ENCODE measurements around the gene SPRY1. TPM values are rescaled to one million over a fixed set of nuclear protein-coding genes. Genes with fewer than 3 reads are reported as not detected.

SPRY1 gene
- total and polyA plus RNA-seq, 9 of the 15 experiments (the other 6 are each of a cell fraction or from before 2014, with no cell fraction given) = 0.18 to 1.9 (median 0.45) TPM; not detected in 1

- in situ Hi-C loops (cut with MboI) (loop anchor here (25.0 kb wide), 1 partner anchor 899 kb away; no protein-coding TSS in a partner anchor), intact Hi-C loops (cut with micrococcal nuclease) (no loop called here)
- H3K9me3 ChIP-seq (replicated peaks; ENCODE audit: control insufficient read depth, insufficient read depth, low read depth, low read length) = no peaks in the 10 kb centered on the region
- TF ChIP-seq MTF1 (CRISPR knock-in tag; IDR thresholded peaks at IDR 0.05; ENCODE audit: borderline replicate concordance) (no peak), KLF16 (IDR thresholded peaks at IDR 0.05) (no peak), NCOA2 (IDR thresholded peaks at IDR 0.05; ENCODE audit: partially characterized antibody in 2 of 2) (no peak), HMGXB4 (CRISPR knock-in tag; IDR thresholded peaks at IDR 0.05) (no peak), RBM14 (IDR thresholded peaks at IDR 0.05; ENCODE audit: borderline replicate concordance, insufficient read depth, low read depth, low read length) (no peak), TSC22D4 (tag; IDR thresholded peaks at IDR 0.05) (no peak), SNRNP70 (optimal IDR thresholded peaks at IDR 0.05; ENCODE audit: low read depth, low read length) (no peak), COPS2 (conservative IDR thresholded peaks at IDR 0.05) (no peak), GTF2F1 (IDR thresholded peaks at IDR 0.05; ENCODE audit: low read depth, low read length) (no peak), PPARD (CRISPR knock-in tag; IDR thresholded peaks at IDR 0.05) (no peak), ZNF407 (IDR thresholded peaks at IDR 0.05; ENCODE audit: low read depth) (no peak), SNIP1 (IDR thresholded peaks at IDR 0.05; ENCODE audit: low read depth) (no peak)
- no TSS peak for BruUV-seq (replicated peaks)
- no peaks in the 10 kb centered on the region for H3K79me2 ChIP-seq (ENCODE audit: control insufficient read depth, insufficient read depth, low read length)
- 49% methylated on average over 2 of the region's 2 CpGs for WGBS (ENCODE audit: insufficient coverage, low coverage, missing lambda C conversion rate)
- H3K4me2 ChIP-seq (ENCODE audit: insufficient read depth, low read length) = no peak overlapping the region
- ChIA-PET POLR2A (no interaction called here), CTCF (ENCODE audit: low intra/inter-chr PET ratio) (no interaction called here)
- H3K27me3 ChIP-seq (ENCODE audit: control insufficient read depth in 2 of 2, insufficient read depth in 2 of 2, low read length in 2 of 2) = no peaks in the 10 kb centered on the region
- H4K20me1 ChIP-seq (replicated peaks; ENCODE audit: control insufficient read depth, insufficient read depth, low read length) = no peaks in the 10 kb centered on the region
- no peak for DNase-seq (ENCODE audit: extremely low read depth in 1 of 4, low spot score in 3 of 4)
- peaks cover 8 to 22% of the 10 kb centered on the region in 2 experiments; a peak in 3 of 5 replicates for H3K4me1 ChIP-seq (replicated peaks in 1 of 2; ENCODE audit: control insufficient read depth in 2 of 2, insufficient read depth in 2 of 2, low read length in 2 of 2)
- H3K9me1 ChIP-seq (ENCODE audit: control insufficient read depth, insufficient read depth, low read length) = no peaks in the 10 kb centered on the region
- no peak for ATAC-seq
- H2AFZ ChIP-seq (ENCODE audit: low read depth, low read length) = no peak overlapping the region
- no peak overlapping the region for H3K4me3 ChIP-seq
- no peak overlapping the region for H3K27ac ChIP-seq (ENCODE audit: extremely low read depth, low read depth, low read length)
- no peaks in the 10 kb centered on the region for H3K36me3 ChIP-seq (ENCODE audit: control insufficient read depth, insufficient read depth, low read length)
- no peak overlapping the region for H3K9ac ChIP-seq (ENCODE audit: insufficient read depth in 1 of 2, low read depth in 2 of 2, low read length in 2 of 2)
- no peak for FAIRE-seq
Measured at GRCh38 chr4:123363729-123364128, 32.9 kb upstream of the SPRY1 start.

All from K562 (cell line).